ENCODE results near the gene TYRP1.

Gene TYRP1

GRCh38 chr9:12730927-12731326 is 37.7 kb downstream of the TYRP1 start:
- no peak for DNase-seq (ENCODE audit: low read depth in 2 of 3, low spot score in 2 of 3)

GRCh38 chr9:12732971-12733370 is 39.8 kb downstream of the TYRP1 start:
- no peak for DNase-seq (ENCODE audit: low read depth in 2 of 3, low spot score in 2 of 3)

- no peak for DNase-seq (ENCODE audit: low read depth in 2 of 3, low spot score in 2 of 3)
Observed at GRCh38 chr9:12735665-12736064, 42.5 kb downstream of the TYRP1 start.

GRCh38 chr9:12737871-12738270 is 44.7 kb downstream of the TYRP1 start:
- no peak for DNase-seq (ENCODE audit: low read depth in 2 of 3, low spot score in 2 of 3)

DNA sequence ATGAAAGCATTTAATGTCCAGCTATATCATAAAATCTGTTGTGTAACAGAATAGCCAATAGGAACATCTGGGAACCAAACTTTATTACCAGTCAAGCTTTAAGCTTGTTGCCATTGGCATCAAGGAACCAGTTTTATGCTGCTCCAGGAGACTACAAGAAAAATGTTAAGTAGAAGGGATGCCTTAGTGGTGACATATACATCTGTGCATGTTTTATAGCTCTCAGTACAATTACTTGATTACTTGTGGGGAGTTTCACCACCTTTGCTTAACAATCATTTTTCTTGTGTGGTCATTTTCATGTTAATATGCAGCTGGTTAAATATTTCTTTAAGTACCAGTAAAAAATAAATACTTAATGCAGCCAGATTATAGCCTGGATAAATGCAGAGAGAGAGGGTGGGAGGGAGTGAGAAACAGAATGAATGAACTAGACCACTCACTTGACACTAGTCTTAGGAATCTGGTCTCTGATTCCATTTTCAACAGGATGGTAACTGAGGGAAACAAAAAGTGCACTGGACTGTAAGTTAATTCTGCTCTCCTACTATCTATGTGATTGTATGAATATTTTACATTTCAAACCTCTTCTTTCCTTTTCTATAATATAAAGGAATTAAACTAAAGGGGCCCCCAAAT is 45.9 kb downstream of the TYRP1 start:
- DNase-seq (ENCODE audit: low read depth in 2 of 3, low spot score in 2 of 3): no peak

- DNase-seq (ENCODE audit: low read depth in 2 of 3, low spot score in 2 of 3): no peak
Observed at GRCh38 chr9:12740845-12741244, 47.7 kb downstream of the TYRP1 start.

- DNase-seq (ENCODE audit: low read depth in 2 of 3, low spot score in 2 of 3): no peak
Observed at GRCh38 chr9:12748016-12748415, 54.8 kb downstream of the TYRP1 start.

- DNase-seq (ENCODE audit: low read depth in 2 of 3, low spot score in 2 of 3): no peak
Observed at GRCh38 chr9:12748954-12749353, 55.8 kb downstream of the TYRP1 start.

GRCh38 chr9:12753931-12754330 is 60.7 kb downstream of the TYRP1 start:
- DNase-seq (ENCODE audit: low read depth in 2 of 3, low spot score in 2 of 3): no peak

DNA sequence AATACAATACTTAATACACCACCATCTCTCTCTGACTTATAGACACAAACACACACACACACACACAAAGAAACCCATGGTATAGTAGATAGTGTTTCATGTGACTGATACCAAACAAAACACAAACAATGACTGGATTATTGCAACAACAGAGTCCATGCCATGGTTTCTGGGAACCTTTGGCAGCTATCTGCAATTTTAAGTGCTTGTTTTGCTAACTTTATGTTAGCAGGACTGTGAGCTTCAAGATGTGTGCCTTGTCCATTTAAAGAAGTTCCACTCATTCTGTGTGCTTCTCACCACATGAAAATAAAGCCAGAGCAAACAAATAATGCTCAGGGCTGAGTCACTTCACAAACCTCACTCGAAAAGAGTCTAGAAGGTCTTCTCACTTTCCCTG is 66.6 kb downstream of the TYRP1 start:
- no peak for DNase-seq (ENCODE audit: low read depth in 2 of 3, low spot score in 2 of 3)

All from activated CD8-positive, alpha-beta memory T cell treated with anti-CD3 and anti-CD28 coated beads for 48 hours (primary cell).